ENCODE data around the gene CDC42BPB. TPM values are rescaled to one million over a fixed set of nuclear protein-coding genes. Genes with fewer than 3 reads are reported as not detected.

CDC42BPB gene
- total and polyA plus RNA-seq, 2 donors from 2014 or later = 22.5 to 127 TPM

DNA sequence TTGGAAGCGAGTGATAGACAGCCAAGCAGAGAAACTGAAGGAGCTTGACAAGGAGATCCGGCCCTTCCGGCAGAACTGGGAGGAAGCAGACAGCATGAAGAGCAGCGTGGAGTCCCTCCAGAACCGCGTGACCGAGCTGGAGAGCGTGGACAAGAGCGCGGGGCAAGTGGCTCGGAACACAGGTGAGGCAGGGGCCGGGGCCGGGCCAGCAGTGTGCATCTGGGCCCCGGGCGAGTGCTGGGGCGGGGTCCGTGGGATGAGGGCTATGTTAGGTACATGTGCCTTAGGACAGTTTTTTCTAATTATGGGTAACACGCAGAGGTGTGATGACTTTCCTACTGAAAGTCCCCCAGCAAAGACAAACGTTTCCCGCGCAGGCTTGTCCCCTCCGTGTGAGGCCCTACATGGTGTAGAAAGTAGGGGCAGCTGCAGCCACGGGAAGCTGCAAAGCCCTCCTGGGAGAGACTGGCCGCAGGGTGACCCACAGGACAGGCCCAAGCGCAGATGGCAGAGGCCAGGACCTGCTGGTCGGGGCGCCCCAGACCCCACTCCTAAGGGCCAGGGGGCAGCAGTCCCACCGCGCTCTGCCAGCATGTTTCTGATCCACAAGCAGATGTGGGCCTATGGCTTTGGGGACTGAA lies 154.0 kb downstream of the CDC42BPB start:
- H3K36me3 ChIP-seq (ENCODE audit: control insufficient read depth in 2 of 3, insufficient read depth in 3 of 3, low read length in 3 of 3) = peaks cover 2 to 4% (median 2%) of the 10 kb centered on the region in 3 donors
- intact Hi-C loops (cut with DNase I) = no loop called here

DNA sequence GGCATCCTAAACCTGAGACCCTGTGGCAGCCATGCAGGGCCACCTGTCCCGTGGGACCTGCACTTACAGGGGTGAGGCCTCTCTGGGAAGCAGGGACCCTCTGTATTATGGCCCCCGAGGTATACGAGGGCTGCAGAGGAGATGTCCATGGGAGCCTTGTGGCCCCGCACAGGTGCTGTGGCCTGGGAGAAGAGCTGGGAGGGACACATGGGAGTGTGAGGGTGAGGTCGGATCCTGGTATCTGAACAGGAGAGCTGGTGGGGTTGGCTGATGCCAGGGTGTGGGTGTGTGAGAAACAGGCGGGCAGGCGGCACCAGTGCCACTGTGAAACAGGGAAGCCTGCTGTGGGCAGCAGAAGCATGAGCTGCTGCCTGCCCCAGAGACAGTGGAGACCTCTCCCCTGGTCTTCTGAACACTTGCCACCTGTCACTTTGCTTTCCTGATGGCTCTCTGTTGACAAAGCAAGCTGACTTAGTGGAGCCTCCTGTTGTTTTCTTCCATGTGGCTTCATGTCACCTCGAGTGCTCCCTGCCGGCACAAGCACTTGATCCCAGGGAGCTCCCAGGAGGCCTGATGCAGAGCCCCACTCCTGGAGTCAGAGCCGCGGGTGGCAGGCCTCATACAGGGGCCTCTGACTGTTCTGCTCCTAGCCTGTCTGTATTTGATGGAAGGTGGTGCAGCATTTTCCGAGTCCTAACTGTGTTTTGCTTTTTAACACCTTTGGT lies 154.7 kb downstream of the CDC42BPB start:
- no peaks in the 10 kb centered on the region for H3K27me3 ChIP-seq (ENCODE audit: control insufficient read depth, insufficient read depth, low read length)
- no peak overlapping the region for H3K4me3 ChIP-seq (ENCODE audit: low read length in 3 of 3)
- no peaks in the 10 kb centered on the region for H3K4me1 ChIP-seq (ENCODE audit: control insufficient read depth in 2 of 3, insufficient read depth in 2 of 3, low read depth in 1 of 3, low read length in 3 of 3)
- intact Hi-C loops (cut with DNase I) = no loop called here
- no peak overlapping the region for H3K9ac ChIP-seq (ENCODE audit: low read length in 3 of 3)
- no peaks in the 10 kb centered on the region for H3K9me3 ChIP-seq (ENCODE audit: control insufficient read depth in 2 of 3, insufficient read depth in 1 of 3, low read length in 3 of 3)
- no peak overlapping the region for H3K27ac ChIP-seq (ENCODE audit: low read depth in 2 of 2, low read length in 2 of 2)
- peaks cover 2 to 4% (median 2%) of the 10 kb centered on the region in 3 donors for H3K36me3 ChIP-seq (ENCODE audit: control insufficient read depth in 2 of 3, insufficient read depth in 3 of 3, low read length in 3 of 3)
- no peak for DNase-seq
- no peak for FAIRE-seq
- TF ChIP-seq, protein P1, sequence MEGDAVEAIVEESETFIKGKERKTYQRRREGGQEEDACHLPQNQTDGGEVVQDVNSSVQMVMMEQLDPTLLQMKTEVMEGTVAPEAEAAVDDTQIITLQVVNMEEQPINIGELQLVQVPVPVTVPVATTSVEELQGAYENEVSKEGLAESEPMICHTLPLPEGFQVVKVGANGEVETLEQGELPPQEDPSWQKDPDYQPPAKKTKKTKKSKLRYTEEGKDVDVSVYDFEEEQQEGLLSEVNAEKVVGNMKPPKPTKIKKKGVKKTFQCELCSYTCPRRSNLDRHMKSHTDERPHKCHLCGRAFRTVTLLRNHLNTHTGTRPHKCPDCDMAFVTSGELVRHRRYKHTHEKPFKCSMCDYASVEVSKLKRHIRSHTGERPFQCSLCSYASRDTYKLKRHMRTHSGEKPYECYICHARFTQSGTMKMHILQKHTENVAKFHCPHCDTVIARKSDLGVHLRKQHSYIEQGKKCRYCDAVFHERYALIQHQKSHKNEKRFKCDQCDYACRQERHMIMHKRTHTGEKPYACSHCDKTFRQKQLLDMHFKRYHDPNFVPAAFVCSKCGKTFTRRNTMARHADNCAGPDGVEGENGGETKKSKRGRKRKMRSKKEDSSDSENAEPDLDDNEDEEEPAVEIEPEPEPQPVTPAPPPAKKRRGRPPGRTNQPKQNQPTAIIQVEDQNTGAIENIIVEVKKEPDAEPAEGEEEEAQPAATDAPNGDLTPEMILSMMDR (IDR thresholded peaks at IDR 0.05; ENCODE audit: borderline replicate concordance, extremely low read depth, insufficient read depth) = no peak

More for the DNA sequence above, 154.0 kb downstream of the CDC42BPB start:
- DNase-seq (peak in 1 of 5 donors; percentile 49), FAIRE-seq (no peak)
- Histone ChIP-seq H3K27ac (ENCODE audit: low read depth in 2 of 2, low read length in 2 of 2) (no peak overlapping the region), H3K4me3 (ENCODE audit: low read length in 3 of 3) (no peak overlapping the region), H3K27me3 (ENCODE audit: control insufficient read depth, insufficient read depth, low read length) (no peaks in the 10 kb centered on the region), H3K4me1 (ENCODE audit: control insufficient read depth in 2 of 3, insufficient read depth in 2 of 3, low read depth in 1 of 3, low read length in 3 of 3) (no peaks in the 10 kb centered on the region), H3K9ac (ENCODE audit: low read length in 3 of 3) (no peak overlapping the region), H3K9me3 (ENCODE audit: control insufficient read depth in 2 of 3, insufficient read depth in 1 of 3, low read length in 3 of 3) (no peaks in the 10 kb centered on the region)
- TF ChIP-seq, protein P1 (IDR thresholded peaks at IDR 0.05; ENCODE audit: borderline replicate concordance, extremely low read depth, insufficient read depth) = no peak

DNA sequence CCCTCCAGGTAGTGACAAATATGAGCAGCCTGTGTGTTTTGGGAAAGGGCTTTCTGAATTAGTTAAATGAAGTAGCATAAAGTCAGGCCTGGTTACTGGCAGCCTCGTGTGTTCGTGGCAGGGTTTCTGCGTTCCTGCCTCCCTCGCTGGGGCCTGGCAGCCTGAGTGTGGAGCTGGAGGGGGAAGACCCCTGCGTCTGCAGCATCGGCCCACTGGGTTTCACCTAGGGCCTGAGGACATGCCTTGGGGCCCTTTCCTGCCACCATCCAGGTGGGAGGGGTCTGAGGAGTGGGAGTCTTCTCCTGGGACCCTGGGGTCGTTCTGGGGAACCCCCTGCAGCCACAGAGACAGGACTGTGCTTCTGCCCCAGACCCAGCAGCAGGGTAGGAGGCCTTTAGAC lies 155.3 kb downstream of the CDC42BPB start:
- H3K27me3 ChIP-seq (ENCODE audit: control insufficient read depth, insufficient read depth, low read length) = no peaks in the 10 kb centered on the region
- no peaks in the 10 kb centered on the region for H3K4me1 ChIP-seq (ENCODE audit: control insufficient read depth in 2 of 3, insufficient read depth in 2 of 3, low read depth in 1 of 3, low read length in 3 of 3)
- no peak overlapping the region for H3K4me3 ChIP-seq (ENCODE audit: low read length in 3 of 3)
- FAIRE-seq (no peak), DNase-seq (no peak)
- intact Hi-C loops (cut with DNase I) = no loop called here
- no peak overlapping the region for H3K9ac ChIP-seq (ENCODE audit: low read length in 3 of 3)
- TF ChIP-seq, protein P1 (IDR thresholded peaks at IDR 0.05; ENCODE audit: borderline replicate concordance, extremely low read depth, insufficient read depth) = no peak
- no peak overlapping the region for H3K27ac ChIP-seq (ENCODE audit: low read depth in 2 of 2, low read length in 2 of 2)
- no peaks in the 10 kb centered on the region for H3K9me3 ChIP-seq (ENCODE audit: control insufficient read depth in 2 of 3, insufficient read depth in 1 of 3, low read length in 3 of 3)
- peaks cover 2 to 4% (median 2%) of the 10 kb centered on the region in 3 donors for H3K36me3 ChIP-seq (ENCODE audit: control insufficient read depth in 2 of 3, insufficient read depth in 3 of 3, low read length in 3 of 3)
